Measurements from ENCODE around the gene CAMKMT.

Gene CAMKMT

DNA sequence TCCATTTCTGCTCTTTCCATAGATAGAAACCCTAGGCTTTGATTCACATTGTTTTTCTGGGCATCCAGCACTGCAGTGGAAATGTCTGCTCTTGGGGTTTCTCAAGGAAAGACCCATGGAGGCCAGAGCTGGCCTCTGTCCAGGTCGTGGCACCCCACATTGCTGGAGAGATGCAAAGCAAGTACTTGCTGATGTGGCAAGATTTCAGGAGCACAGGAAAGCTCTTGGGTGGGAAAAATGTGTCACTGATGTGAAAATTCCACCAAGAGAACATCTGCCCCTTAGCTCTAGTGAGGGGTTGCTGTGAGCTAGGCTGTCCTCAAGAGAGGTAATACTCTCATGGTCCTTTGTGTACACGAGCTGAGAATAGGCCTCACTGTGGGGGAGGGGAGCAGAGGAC, 423.7 kb downstream of the CAMKMT start:
- H3K27me3 ChIP-seq (ENCODE audit: low read length): no peaks in the 10 kb centered on the region
- no peaks in the 10 kb centered on the region for H3K9me3 ChIP-seq (ENCODE audit: insufficient read depth, low read length)
- no peak for TF ChIP-seq EZH2phosphoT487 (conservative IDR thresholded peaks at IDR 0.05; ENCODE audit: low read length)
- TF ChIP-seq, protein P1, sequence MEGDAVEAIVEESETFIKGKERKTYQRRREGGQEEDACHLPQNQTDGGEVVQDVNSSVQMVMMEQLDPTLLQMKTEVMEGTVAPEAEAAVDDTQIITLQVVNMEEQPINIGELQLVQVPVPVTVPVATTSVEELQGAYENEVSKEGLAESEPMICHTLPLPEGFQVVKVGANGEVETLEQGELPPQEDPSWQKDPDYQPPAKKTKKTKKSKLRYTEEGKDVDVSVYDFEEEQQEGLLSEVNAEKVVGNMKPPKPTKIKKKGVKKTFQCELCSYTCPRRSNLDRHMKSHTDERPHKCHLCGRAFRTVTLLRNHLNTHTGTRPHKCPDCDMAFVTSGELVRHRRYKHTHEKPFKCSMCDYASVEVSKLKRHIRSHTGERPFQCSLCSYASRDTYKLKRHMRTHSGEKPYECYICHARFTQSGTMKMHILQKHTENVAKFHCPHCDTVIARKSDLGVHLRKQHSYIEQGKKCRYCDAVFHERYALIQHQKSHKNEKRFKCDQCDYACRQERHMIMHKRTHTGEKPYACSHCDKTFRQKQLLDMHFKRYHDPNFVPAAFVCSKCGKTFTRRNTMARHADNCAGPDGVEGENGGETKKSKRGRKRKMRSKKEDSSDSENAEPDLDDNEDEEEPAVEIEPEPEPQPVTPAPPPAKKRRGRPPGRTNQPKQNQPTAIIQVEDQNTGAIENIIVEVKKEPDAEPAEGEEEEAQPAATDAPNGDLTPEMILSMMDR (IDR thresholded peaks at IDR 0.05; ENCODE audit: insufficient read depth, low read length, poor library complexity, severe bottlenecking): no peak
- H3K9me2 ChIP-seq (replicated peaks; ENCODE audit: insufficient read depth, low read length): no peaks in the 10 kb centered on the region
- no peak overlapping the region for H3K4me2 ChIP-seq (ENCODE audit: low read depth, low read length, poor library complexity, severe bottlenecking)
- H3K9ac ChIP-seq (ENCODE audit: low read length): no peak overlapping the region
- no peaks in the 10 kb centered on the region for H4K20me1 ChIP-seq (ENCODE audit: low read depth, low read length)
- no peaks in the 10 kb centered on the region for H3K36me3 ChIP-seq (ENCODE audit: low read length)
- no peak overlapping the region for H2AFZ ChIP-seq (ENCODE audit: low read depth, low read length, severe bottlenecking)
- H3F3A ChIP-seq (ENCODE audit: insufficient read depth): no peaks in the 10 kb centered on the region
- H3K4me3 ChIP-seq (ENCODE audit: insufficient read depth, low read length, poor library complexity, severe bottlenecking): no peak overlapping the region
- no peak overlapping the region for H3K27ac ChIP-seq (ENCODE audit: low read depth, low read length)
- no peaks in the 10 kb centered on the region for H3K79me2 ChIP-seq (ENCODE audit: insufficient read depth, low read length)

DNA sequence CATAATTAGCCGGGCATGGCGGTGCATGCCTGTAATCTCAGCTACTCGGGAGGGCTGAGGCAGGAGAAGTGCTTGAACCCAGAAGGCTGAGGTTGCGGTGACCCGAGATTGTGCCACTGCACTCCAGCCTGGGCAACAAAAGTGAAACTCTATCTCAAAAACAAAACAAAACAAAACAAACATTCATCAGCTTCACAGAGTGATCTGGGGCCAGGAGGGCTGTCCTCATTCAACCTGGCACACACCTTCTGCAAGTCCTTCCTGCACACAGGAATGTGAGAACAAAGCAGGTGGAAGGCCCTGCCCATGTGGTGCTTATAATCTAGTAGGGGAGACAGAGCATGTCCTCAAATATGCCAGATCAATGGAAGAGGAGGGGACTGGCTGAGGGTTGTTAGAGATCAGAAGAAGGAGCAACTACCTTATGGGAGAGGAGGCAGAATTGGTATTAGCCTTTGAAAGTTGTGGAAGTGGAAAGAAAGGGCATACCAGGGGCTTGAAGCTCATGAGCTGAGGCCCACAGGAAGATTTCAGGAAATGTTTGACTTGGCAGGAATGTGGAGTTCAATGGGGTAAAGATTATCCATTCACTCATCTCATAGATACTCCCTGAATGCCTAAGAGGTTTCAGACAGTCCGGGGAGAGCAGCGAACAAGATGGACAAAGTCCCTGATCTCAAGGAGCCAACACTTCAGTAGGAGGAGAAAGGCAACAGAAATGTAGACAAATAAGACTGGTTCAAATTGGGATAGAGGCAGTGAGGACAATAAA, 424.5 kb downstream of the CAMKMT start:
- H3F3A ChIP-seq (ENCODE audit: insufficient read depth): no peaks in the 10 kb centered on the region
- H3K79me2 ChIP-seq (ENCODE audit: insufficient read depth, low read length): no peaks in the 10 kb centered on the region
- no peaks in the 10 kb centered on the region for H3K9me3 ChIP-seq (ENCODE audit: insufficient read depth, low read length)
- no peak overlapping the region for H3K9ac ChIP-seq (ENCODE audit: low read length)
- no peaks in the 10 kb centered on the region for H3K27me3 ChIP-seq (ENCODE audit: low read length)
- H4K20me1 ChIP-seq (ENCODE audit: low read depth, low read length): no peaks in the 10 kb centered on the region
- H3K4me3 ChIP-seq (ENCODE audit: insufficient read depth, low read length, poor library complexity, severe bottlenecking): no peak overlapping the region
- H3K27ac ChIP-seq (ENCODE audit: low read depth, low read length): no peak overlapping the region
- H2AFZ ChIP-seq (ENCODE audit: low read depth, low read length, severe bottlenecking): no peak overlapping the region
- no peak for TF ChIP-seq EZH2phosphoT487 (conservative IDR thresholded peaks at IDR 0.05; ENCODE audit: low read length)
- TF ChIP-seq, protein P1 (IDR thresholded peaks at IDR 0.05; ENCODE audit: insufficient read depth, low read length, poor library complexity, severe bottlenecking): no peak
- H3K36me3 ChIP-seq (ENCODE audit: low read length): no peaks in the 10 kb centered on the region
- no peak overlapping the region for H3K4me2 ChIP-seq (ENCODE audit: low read depth, low read length, poor library complexity, severe bottlenecking)
- no peaks in the 10 kb centered on the region for H3K9me2 ChIP-seq (replicated peaks; ENCODE audit: insufficient read depth, low read length)

DNA sequence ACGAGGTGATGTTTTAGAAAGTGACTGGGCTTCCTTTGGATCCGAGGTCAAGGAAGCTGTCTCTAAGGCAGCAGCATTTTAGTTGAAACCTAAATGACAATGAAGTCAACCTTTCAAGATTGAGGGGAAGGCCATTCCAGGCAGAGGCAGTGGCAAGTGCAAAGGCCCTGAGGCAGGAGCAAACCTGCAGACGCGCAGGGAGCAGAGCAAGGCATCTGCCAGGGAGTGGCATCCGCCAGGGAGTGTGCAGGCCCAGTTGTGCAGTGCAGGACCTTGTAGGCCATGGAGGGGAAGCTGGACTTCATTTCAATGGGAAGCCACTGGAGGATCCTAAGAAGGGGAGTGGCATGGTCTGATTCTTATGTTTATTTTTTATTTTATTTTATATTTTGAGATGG, 425.1 kb downstream of the CAMKMT start:
- Histone ChIP-seq H4K20me1 (ENCODE audit: low read depth, low read length) (no peaks in the 10 kb centered on the region), H3K4me2 (ENCODE audit: low read depth, low read length, poor library complexity, severe bottlenecking) (no peak overlapping the region), H3K36me3 (ENCODE audit: low read length) (no peaks in the 10 kb centered on the region), H3K9me3 (ENCODE audit: insufficient read depth, low read length) (no peaks in the 10 kb centered on the region), H3K9ac (ENCODE audit: low read length) (no peak overlapping the region), H3K4me3 (ENCODE audit: insufficient read depth, low read length, poor library complexity, severe bottlenecking) (no peak overlapping the region), H3F3A (ENCODE audit: insufficient read depth) (no peaks in the 10 kb centered on the region), H2AFZ (ENCODE audit: low read depth, low read length, severe bottlenecking) (no peak overlapping the region), H3K27me3 (ENCODE audit: low read length) (no peaks in the 10 kb centered on the region), H3K9me2 (replicated peaks; ENCODE audit: insufficient read depth, low read length) (no peaks in the 10 kb centered on the region), H3K79me2 (ENCODE audit: insufficient read depth, low read length) (no peaks in the 10 kb centered on the region), H3K27ac (ENCODE audit: low read depth, low read length) (no peak overlapping the region)
- TF ChIP-seq, protein P1 (IDR thresholded peaks at IDR 0.05; ENCODE audit: insufficient read depth, low read length, poor library complexity, severe bottlenecking): no peak
- TF ChIP-seq EZH2phosphoT487 (conservative IDR thresholded peaks at IDR 0.05; ENCODE audit: low read length): no peak
